HG02588 (cell line): ENCODE data around the gene OOSP1.
"Not testable (repeated sequence)": the region's sequence is repeated elsewhere in the genome, so short reads cannot be mapped to it uniquely, and the experiment has no call there.

Experiments
- ATAC-seq: cut with Tn5 transposase; IDR thresholded peaks from one replicate; pipeline ENCODE4 v1.9.1; 2021; ENCODE audit warnings: mild to moderate bottlenecking, moderate library complexity; ENCODE audit not compliant: unreplicated experiment

The OOSP1 gene

GRCh38 chr11:59938132-59938531 is at the start of gene OOSP1:
Gene OOSP1, plus strand, starts transcription at chr11:59938432. Its CDS starts 23 bp downstream, at chr11:59938455.
- no peak for ATAC-seq

- no peak for ATAC-seq
Measured at GRCh38 chr11:59891781-59892181, 46.5 kb upstream of the OOSP1 start.

GRCh38 chr11:59894616-59895015 is 43.6 kb upstream of the OOSP1 start:
- ATAC-seq, result no peak

GRCh38 chr11:59898046-59898445 is 40.2 kb upstream of the OOSP1 start:
- ATAC-seq, result no peak

- no peak for ATAC-seq
Measured at GRCh38 chr11:59898650-59899049, 39.6 kb upstream of the OOSP1 start.

GRCh38 chr11:59899532-59899931 is 38.7 kb upstream of the OOSP1 start:
- ATAC-seq, result no peak

- no peak for ATAC-seq
Measured at GRCh38 chr11:59900366-59901126, 37.7 kb upstream of the OOSP1 start.

GRCh38 chr11:59901306-59901705 is 36.9 kb upstream of the OOSP1 start:
- ATAC-seq, result no peak

- not testable (repeated sequence) for ATAC-seq
Measured at GRCh38 chr11:59903569-59903968, 34.7 kb upstream of the OOSP1 start.

- ATAC-seq, result no peak
Measured at GRCh38 chr11:59918480-59918879, 19.8 kb upstream of the OOSP1 start.

GRCh38 chr11:59918987-59919589 is 19.1 kb upstream of the OOSP1 start:
- ATAC-seq, result no peak

GRCh38 chr11:59923813-59924212 is 14.4 kb upstream of the OOSP1 start:
- no peak for ATAC-seq

- no peak for ATAC-seq
Measured at GRCh38 chr11:59931688-59932087, 6.5 kb upstream of the OOSP1 start.

GRCh38 chr11:59938718-59939117 is 486 bp downstream of the OOSP1 start:
- ATAC-seq, result no peak

GRCh38 chr11:59939482-59939881 is 1.2 kb downstream of the OOSP1 start:
- ATAC-seq, result no peak

GRCh38 chr11:59941091-59941490 is 2.9 kb downstream of the OOSP1 start:
- ATAC-seq, result no peak

- ATAC-seq, result no peak
Measured at GRCh38 chr11:59943997-59944714, 5.9 kb downstream of the OOSP1 start.

GRCh38 chr11:59944720-59945119 is 6.5 kb downstream of the OOSP1 start:
- no peak for ATAC-seq

- ATAC-seq, result no peak
Measured at GRCh38 chr11:59953463-59954218, 15.4 kb downstream of the OOSP1 start.

- no peak for ATAC-seq
Measured at GRCh38 chr11:59954219-59954847, 16.1 kb downstream of the OOSP1 start.

- no peak for ATAC-seq
Measured at GRCh38 chr11:59957094-59957493, 18.9 kb downstream of the OOSP1 start.
